Activated CD8-positive, alpha-beta T cell treated with anti-CD3 and anti-CD28 coated beads for 36 hours (primary cell): Measurements from ENCODE around the gene SIK3. TPM values are rescaled to one million over a fixed set of nuclear protein-coding genes. Genes with fewer than 3 reads are reported as not detected.

Experiments used
- total RNA-seq, 2 experiments: library from RNA; stranded (reverse); gene quantifications; one replicate each; pipeline ENCODE4 v1.2.3, GENCODE V29; 2021

The SIK3 gene
- total RNA-seq, 2 experiments from 2014 or later = 18.7 to 24.1 TPM

Other genes with a start within 250 kb of the SIK3 start
- gene PAFAH1B2, start 45.9 kb upstream of the SIK3 start, total RNA-seq = 10 to 100 TPM; 50.0 to 50.2 TPM
- 10 to 100 TPM; 16.6 to 17.3 TPM for gene SIDT2, start 80.3 kb upstream of the SIK3 start, total RNA-seq
- 1 to 10 TPM; 2.0 to 2.5 TPM for gene TAGLN, start 100.9 kb upstream of the SIK3 start, total RNA-seq
- 100 to 1,000 TPM in 1 of 2 experiments, 10 to 100 TPM in 1; 98.8 to 107 TPM for gene PCSK7, start 133.6 kb upstream of the SIK3 start, total RNA-seq
- 10 to 100 TPM; 14.7 to 18.3 TPM for gene RNF214, start 134.2 kb upstream of the SIK3 start, total RNA-seq
- 1 to 10 TPM; 3.2 to 4.0 TPM for gene BACE1-AS, start 192.9 kb upstream of the SIK3 start, total RNA-seq
- 1 to 10 TPM in 1 of 2 experiments, under 1 TPM in 1; 0.97 to 1.5 TPM for gene BACE1, start 217.8 kb upstream of the SIK3 start, total RNA-seq
- 10 to 100 TPM; 24.0 to 25.5 TPM for gene CEP164, start 229.4 kb upstream of the SIK3 start, total RNA-seq